Suprapubic skin (tissue), 4 donors: ENCODE results near the gene PNMA1. TPM values are rescaled to one million over a fixed set of nuclear protein-coding genes. Genes with fewer than 3 reads are reported as not detected.

Experiments
- DNase-seq, 2 donors: peaks; one replicate each; pipeline ENCODE4 v3.0.0-alpha.2; 2019; ENCODE audit warnings: low spot score in 2 of 2
- H3K27ac ChIP-seq: fragments of 200-600 bp; sonication (generic); one replicate; pipeline ENCODE4 v1.5.1; 2019
- H3K27me3 ChIP-seq: fragments of 200-600 bp; sonication (generic); one replicate; pipeline ENCODE4 v1.5.1; 2019
- H3K36me3 ChIP-seq: fragments of 200-600 bp; sonication (generic); one replicate; pipeline ENCODE4 v1.5.1; 2019
- H3K4me1 ChIP-seq: fragments of 200-600 bp; sonication (generic); one replicate; pipeline ENCODE4 v1.5.1; 2019
- H3K4me3 ChIP-seq: fragments of 200-600 bp; sonication (generic); one replicate; pipeline ENCODE4 v1.5.1; 2019; ENCODE audit warnings: mild to moderate bottlenecking
- H3K9me3 ChIP-seq: fragments of 200-600 bp; sonication (generic); one replicate; pipeline ENCODE4 v1.5.1; 2019
- EP300 ChIP-seq: sonication (generic); formaldehyde crosslinking; IDR thresholded peaks from one replicate; pipeline ENCODE4 v1.6.1; 2017; ENCODE audit warnings: antibody characterized with exemption
- POLR2A ChIP-seq, 2 donors: fragments of 450-650 bp; IDR thresholded peaks; one replicate each; pipeline ENCODE4 v1.6.1; 2017; ENCODE audit warnings: antibody characterized with exemption in 2 of 2, mild to moderate bottlenecking in 2 of 2, moderate library complexity in 2 of 2
- POLR2AphosphoS5 ChIP-seq, 3 donors: sonication (generic); formaldehyde crosslinking; IDR thresholded peaks; one replicate each; pipeline ENCODE4 v1.6.1; 2017; ENCODE audit warnings: antibody characterized with exemption in 3 of 3
- WGBS: methylation state at CpG from one replicate; pipeline ENCODE4 v1.1.5; 2018; 5-methylcytosine and 5-hydroxymethylcytosine counted together
- total RNA-seq, 4 donors: library from RNA; depleted of rRNA; stranded (reverse); fragments of >200 nt; gene quantifications; one replicate each; pipeline ENCODE4 v1.1.0, GENCODE V29; 2016
- TF ChIP-seq, protein P1 (sequence below), 2 donors: fragments of 200-600 bp in 1 of 2; fragments of 450-650 bp in 1 of 2; sonication (generic) in 1 of 2; IDR thresholded peaks; one replicate each; pipeline ENCODE4 v1.5.1; 2016 to 2019; ENCODE audit warnings: antibody characterized with exemption in 2 of 2, mild to moderate bottlenecking in 1 of 2, moderate library complexity in 1 of 2

PNMA1 gene, protein sequence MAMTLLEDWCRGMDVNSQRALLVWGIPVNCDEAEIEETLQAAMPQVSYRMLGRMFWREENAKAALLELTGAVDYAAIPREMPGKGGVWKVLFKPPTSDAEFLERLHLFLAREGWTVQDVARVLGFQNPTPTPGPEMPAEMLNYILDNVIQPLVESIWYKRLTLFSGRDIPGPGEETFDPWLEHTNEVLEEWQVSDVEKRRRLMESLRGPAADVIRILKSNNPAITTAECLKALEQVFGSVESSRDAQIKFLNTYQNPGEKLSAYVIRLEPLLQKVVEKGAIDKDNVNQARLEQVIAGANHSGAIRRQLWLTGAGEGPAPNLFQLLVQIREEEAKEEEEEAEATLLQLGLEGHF
- total RNA-seq, result 1 to 10 TPM; 5.2 to 9.8 (median 6.4) TPM

DNA sequence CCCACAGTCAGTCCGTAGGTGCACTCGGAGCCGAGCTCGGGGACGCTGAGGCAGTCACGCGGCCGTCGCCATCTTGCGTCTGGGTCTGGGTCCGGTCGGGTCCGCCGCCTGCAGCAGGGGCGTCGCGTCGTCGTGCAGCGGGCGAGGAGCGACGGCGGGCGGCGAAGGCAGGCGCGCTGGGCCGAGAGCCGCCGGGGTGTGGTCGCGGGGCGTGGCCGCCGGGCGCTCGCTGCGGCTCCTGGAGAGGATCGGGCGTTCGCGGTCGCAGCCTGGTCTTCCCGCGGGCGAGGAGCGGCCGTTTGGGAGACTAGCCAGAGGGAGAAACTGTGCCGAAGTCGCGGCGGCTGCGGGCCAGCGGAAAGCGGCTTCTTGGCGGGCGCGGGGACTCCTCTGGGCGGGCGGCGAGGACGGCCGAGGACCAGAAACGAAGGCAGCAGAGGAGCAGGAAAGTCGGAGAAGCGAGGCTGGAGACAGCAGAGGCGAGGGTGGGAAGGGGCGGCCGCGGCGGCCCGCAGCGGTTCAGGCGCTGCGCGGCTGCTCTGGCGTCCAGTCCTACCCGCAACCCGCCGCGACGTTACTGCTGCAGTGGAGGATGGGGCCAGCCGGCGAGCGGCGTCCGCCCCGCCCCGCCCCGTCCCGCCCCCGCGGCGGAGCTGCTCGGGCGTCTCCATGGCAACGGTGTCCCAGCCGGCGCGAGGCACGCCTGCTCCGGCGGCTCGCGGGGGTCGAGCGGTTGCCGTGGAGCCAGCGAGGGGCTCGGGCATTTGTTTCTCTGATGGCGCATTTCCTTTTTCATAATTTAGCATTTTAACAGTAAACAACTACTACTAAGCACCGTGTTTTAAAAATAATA, at the start of gene PNMA1:
PNMA1 (minus strand) TSS at position 582 of the 853 bp plus-strand sequence. CDS start 745 bp downstream, outside the sequence.
- Histone ChIP-seq H3K4me1 (peaks cover 39% of the 10 kb centered on the region), H3K27ac (peak within 1 kb of the TSS; percentile 87), H3K4me3 (peak within 1 kb of the TSS; percentile 68), H3K36me3 (peaks cover 31% of the 10 kb centered on the region), H3K27me3 (no peaks in the 10 kb centered on the region), H3K9me3 (no peaks in the 10 kb centered on the region)
- DNase-seq, result peak; percentile 86 to 91
- TF ChIP-seq, protein P1, sequence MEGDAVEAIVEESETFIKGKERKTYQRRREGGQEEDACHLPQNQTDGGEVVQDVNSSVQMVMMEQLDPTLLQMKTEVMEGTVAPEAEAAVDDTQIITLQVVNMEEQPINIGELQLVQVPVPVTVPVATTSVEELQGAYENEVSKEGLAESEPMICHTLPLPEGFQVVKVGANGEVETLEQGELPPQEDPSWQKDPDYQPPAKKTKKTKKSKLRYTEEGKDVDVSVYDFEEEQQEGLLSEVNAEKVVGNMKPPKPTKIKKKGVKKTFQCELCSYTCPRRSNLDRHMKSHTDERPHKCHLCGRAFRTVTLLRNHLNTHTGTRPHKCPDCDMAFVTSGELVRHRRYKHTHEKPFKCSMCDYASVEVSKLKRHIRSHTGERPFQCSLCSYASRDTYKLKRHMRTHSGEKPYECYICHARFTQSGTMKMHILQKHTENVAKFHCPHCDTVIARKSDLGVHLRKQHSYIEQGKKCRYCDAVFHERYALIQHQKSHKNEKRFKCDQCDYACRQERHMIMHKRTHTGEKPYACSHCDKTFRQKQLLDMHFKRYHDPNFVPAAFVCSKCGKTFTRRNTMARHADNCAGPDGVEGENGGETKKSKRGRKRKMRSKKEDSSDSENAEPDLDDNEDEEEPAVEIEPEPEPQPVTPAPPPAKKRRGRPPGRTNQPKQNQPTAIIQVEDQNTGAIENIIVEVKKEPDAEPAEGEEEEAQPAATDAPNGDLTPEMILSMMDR (IDR thresholded peaks at IDR 0.05), result no peak
- TF ChIP-seq POLR2A (IDR thresholded peaks at IDR 0.05), result peak in 1 of 2 donors; percentile 17
- no peak for TF ChIP-seq EP300
- peak in 1 of 3 donors; percentile 13 for TF ChIP-seq POLR2AphosphoS5 (IDR thresholded peaks at IDR 0.05)
- WGBS, result 0% methylated on average over 4 of the region's 113 CpGs

DNA sequence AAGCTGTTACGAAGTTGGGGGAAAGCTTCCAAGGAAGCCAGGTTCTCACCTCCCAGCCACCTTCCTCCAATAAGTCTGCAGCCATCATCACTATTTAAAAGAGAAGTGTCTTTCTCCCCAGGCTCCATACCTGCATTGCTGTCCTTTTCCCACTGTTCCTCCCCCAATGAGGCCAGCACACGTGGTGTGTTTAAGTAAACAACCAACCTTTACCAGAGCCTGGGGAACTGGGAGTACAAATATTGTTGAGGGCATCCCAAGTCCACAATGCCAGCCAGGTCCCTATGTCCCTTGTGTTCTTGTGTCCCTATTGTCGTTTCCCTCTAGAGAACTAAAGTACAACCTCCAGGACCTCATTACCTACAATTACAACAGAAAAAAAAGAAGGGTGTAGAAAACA, 49.2 kb upstream of the PNMA1 start:
- Histone ChIP-seq H3K4me3 (no peak overlapping the region), H3K36me3 (no peaks in the 10 kb centered on the region), H3K27ac (peak overlapping the region; percentile 100), H3K4me1 (peaks cover 82% of the 10 kb centered on the region), H3K9me3 (no peaks in the 10 kb centered on the region), H3K27me3 (no peaks in the 10 kb centered on the region)
- no peak for DNase-seq
- no peak for TF ChIP-seq POLR2A (IDR thresholded peaks at IDR 0.05)
- TF ChIP-seq EP300, result no peak
- WGBS, result 77% methylated on average over 3 of the region's 3 CpGs

DNA sequence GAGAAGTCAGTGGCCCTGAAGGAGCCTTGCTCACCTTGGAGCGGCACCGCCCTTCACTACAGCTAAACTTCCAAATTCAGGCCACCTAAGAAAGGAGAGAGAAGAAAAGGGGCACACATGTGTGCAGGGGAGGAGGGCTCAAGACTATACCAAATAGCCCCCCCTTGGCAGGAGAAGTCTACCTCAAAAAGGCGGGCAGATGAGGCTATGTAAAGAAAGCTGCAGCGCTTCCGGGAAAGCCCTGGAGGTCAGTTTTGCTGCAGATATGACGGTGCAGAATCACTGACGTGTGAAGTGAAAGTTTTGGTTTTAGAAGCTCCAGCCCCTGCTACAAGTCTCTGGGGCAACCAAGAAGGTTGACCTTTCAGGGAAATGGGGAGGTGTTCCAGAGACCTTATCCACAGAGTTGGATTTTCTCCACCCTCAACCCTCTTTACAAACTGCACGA, 48.2 kb upstream of the PNMA1 start:
- no peak for DNase-seq
- Histone ChIP-seq H3K27me3 (no peaks in the 10 kb centered on the region), H3K4me3 (no peak overlapping the region), H3K4me1 (peaks cover 86% of the 10 kb centered on the region), H3K9me3 (no peaks in the 10 kb centered on the region), H3K36me3 (no peaks in the 10 kb centered on the region), H3K27ac (peak overlapping the region; percentile 100)
- WGBS, result 65% methylated on average over 8 of the region's 8 CpGs
- TF ChIP-seq EP300 (no peak), POLR2AphosphoS5 (IDR thresholded peaks at IDR 0.05) (no peak), POLR2A (IDR thresholded peaks at IDR 0.05) (no peak)
- TF ChIP-seq, protein P1 (IDR thresholded peaks at IDR 0.05), result no peak

DNA sequence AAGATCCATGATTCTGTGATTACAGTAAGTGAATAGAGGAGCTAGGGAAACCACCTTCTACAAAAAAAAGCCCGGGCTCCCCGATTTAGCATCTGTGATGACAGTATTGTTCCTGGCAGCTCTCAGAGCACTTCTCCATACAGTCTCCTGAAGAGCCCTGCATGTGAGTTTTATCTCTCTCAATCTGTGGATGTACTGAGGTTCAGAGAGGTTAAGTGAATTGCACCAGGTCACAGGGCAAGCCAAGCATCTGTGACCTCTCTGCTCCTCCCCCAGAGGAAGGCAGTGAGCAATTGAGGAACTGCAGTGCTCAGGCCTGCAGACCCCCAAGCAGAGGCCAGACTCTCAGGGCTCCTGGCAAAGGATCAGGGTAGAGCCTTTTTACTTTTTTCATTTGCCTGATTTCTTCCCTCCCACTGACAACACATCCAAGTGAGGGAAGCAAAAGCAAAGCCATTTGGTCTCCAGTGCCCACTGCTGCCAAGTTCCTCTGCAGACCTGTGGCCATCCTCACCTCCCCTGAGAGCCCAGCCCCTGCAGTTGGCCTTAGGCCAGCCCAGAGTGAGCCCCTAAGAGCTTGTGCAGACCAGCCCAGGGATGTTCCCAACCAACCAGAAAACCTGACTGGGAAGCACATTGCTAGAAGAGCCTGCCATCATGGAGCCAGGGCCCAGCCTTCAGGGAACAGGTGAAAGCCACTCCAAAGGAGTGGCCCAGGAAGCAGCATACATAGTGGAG, 47.6 kb upstream of the PNMA1 start:
- H3K9me3 ChIP-seq, result no peaks in the 10 kb centered on the region
- peak overlapping the region; percentile 100 for H3K27ac ChIP-seq
- no peak for DNase-seq
- H3K4me3 ChIP-seq, result no peak overlapping the region
- no peaks in the 10 kb centered on the region for H3K36me3 ChIP-seq
- 27% methylated on average over 2 of the region's 2 CpGs for WGBS
- TF ChIP-seq POLR2AphosphoS5 (IDR thresholded peaks at IDR 0.05), result no peak
- TF ChIP-seq, protein P1 (IDR thresholded peaks at IDR 0.05), result no peak
- TF ChIP-seq POLR2A (IDR thresholded peaks at IDR 0.05), result no peak
- TF ChIP-seq EP300, result no peak
- H3K4me1 ChIP-seq, result peaks cover 88% of the 10 kb centered on the region
- H3K27me3 ChIP-seq, result no peaks in the 10 kb centered on the region
